NOMO-1 treated with dmso at 0.1 percent for 144 hours (cell line): Measurements from ENCODE around the gene WDR90.
"Not testable (repeated sequence)": the region's sequence is repeated elsewhere in the genome, so short reads cannot be mapped to it uniquely, and the experiment has no call there.

ENCODE experiments used
- DNase-seq: peaks from one replicate; lab custom pipeline; 2025; ENCODE audit not compliant: unreplicated experiment; lab: John Stamatoyannopoulos, UW

The WDR90 gene

DNA sequence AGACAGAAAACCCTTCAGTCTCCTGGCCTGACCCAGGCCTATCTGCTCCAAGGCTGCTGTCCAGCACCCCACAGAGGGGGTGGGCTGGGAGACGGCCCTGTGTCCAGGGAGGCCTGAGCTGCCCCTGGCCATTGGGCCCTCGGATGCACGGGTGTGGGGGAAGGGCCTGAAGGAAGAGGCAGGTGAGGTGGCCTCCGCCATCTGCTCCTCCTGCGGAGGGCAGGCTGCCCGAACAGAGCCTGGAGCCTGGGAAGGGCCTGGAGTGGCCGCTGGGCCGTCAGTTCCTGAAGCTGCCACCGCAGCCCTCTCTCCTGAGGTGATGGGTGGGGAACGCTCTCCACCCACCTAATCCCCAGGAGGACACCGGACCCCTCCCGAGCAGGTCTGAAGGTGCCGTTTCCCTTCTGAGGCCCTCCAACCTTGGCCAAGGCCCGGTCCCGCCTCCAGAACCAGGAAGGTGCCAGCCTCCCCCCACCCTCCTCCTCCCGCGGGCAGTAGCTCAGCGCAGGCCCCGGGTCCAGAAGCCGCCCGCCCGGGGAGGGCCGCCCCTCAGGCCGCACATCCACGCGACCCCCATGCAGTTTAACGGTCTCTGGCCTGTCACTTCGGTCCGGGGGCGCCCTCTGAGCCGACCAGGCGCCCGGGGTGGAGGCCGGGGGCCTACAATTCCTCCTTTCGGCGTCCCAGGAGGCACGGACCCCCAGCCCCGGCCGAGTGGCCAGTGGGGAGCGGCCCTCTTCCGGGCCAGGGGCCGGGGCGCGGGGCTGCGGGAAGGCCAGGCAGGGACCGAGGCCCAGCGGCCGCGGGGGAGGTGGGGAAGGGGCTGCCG, 55.6 kb downstream of the WDR90 start:
- DNase-seq = no peak

DNA sequence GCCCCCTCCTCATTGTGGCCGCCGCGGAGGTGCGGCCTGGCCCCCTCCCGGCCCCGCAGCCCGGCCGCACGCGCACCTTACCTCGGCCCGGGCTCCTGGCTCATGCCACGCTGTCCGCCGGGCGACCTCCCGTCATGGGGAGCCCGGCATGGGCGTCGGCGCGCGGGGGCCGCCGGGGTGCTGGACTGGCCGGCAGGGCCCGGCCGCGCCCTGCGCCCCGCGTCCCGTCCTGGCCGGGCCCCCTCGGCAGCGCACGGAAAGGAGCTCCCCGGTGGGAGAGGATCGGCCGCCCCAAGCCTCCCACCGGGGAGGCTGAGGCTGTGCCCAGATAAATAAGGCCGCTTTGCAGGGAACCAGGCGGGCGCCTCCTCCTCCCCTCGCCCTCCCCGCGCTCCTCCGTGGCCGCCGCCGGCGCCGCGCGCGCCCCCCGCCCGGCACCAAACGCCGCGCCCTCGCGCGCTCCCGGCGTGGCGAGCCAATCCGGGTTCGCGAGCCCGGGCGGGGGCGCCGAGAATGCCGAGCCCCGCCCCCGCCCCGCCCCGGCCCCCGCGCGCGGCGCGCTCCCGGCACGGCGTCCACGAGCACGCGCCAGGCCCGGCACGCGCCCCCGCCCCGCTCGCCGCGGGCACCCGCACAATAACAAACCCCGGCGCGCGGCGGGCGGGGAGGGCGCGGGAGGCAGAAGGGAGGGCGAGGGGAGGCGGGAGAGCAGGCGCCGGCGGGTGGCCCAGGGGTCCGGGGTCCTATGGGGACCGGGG, 56.4 kb downstream of the WDR90 start, which contains the start of gene FBXL16:
TSS of gene FBXL16 (minus strand) at position 371 of the 758 bp plus-strand sequence. CDS start 8,396 bp downstream, outside the sequence.
- no peak for DNase-seq

DNA sequence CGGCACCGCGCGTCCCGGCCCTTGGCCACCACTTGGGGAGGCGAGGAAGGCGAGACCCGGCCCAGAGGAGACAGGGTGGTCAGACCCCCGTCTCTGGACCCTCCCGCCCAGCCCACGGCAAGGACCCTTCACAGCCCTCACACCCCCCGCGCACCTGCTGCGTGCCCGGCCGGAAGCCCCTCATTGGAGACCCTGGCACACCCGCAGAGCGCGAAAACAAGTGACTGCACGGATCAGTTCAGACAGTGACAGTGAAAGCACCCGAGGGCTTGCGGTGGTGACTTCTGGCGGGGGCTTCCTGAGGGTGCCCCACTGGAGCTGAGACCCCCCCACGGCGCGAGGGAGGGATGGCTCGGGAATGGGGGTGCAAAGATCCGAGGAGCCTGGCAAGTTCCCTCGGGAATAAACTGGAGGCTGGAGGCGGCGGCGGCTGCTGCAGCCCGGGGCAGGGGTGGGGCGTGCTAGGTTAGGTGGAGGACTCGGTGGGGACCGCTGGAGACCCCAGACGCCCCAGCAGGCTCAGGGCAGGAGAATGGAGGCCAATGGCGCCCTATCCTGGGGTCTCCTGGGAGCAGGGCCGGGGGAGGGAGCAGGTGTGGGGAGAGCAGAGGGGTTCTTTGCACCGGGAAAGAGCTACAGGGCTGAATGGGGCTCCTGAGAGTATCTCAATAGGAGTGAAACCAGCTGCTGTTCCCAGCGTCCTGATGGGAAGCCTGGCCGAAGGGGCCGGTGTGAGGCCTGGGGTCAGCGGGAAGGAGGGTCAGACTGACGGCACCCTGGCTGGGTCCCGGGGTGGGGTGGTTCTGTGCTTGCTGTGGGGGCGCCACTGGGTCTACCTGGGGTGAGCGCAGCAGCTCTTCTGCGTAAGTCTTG, 57.3 kb downstream of the WDR90 start:
- DNase-seq = no peak

DNA sequence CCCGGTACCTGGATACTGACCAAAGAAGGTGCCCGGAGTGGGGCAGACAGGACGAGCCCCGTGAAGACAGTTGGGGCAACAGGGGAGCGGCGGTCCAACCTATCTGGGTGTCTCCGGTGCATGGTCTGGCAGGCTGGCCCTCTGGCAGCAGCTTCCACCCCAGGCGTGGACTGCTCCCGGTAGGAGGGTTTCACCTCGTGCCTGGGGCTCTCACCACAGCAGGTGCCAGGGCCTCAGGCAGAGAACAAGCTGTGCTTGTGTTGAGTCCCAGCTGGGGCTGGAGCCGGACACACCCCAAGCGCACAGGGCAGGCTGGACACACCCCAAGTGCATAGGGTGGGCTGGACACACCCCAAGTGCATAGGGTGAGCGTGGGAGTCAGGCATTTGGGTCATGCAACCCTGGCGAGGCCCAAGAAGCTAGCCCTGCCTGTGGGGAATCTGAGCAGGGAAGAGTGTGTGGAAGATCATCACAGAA, 57.9 kb downstream of the WDR90 start:
- DNase-seq = no peak

DNA sequence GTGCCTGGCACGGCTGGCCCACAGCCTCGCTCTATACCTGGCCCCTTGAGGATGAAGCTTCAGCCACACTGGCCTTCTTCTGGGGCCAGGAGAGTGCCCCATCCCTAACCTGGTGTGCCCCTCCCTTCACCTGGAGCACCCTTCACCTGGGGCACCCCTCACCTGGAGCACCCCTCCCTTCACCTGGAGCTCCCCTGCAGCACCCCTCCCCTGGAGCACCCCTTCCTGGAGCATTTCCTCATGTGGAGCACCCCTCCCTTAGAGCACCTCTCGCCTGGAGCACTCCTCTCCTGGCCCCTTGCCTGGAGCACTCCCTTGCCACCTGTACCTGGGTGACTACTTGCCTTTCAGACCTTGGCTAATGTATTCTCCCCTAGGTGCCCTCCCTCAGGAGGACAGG, 58.9 kb downstream of the WDR90 start:
- no peak for DNase-seq

DNA sequence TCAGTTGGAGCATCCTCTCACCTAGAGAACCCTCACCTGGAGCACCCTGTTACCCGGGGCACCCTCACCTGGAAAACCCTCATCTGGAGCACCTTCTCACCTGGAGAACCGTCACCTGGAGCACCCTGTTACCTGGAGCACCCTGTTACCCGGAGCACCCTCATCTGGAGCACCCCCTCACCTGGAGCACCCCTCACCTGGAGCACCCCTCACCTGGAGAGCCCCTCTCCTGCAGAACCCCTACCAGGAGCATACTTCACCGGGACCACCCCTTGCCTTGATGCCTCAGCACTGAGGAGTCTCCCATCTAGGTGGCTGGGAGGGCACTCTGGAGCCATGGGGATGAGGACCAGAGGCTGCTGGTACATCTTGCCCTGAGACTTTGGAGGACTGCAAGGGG, 59.8 kb downstream of the WDR90 start:
- no peak for DNase-seq

DNA sequence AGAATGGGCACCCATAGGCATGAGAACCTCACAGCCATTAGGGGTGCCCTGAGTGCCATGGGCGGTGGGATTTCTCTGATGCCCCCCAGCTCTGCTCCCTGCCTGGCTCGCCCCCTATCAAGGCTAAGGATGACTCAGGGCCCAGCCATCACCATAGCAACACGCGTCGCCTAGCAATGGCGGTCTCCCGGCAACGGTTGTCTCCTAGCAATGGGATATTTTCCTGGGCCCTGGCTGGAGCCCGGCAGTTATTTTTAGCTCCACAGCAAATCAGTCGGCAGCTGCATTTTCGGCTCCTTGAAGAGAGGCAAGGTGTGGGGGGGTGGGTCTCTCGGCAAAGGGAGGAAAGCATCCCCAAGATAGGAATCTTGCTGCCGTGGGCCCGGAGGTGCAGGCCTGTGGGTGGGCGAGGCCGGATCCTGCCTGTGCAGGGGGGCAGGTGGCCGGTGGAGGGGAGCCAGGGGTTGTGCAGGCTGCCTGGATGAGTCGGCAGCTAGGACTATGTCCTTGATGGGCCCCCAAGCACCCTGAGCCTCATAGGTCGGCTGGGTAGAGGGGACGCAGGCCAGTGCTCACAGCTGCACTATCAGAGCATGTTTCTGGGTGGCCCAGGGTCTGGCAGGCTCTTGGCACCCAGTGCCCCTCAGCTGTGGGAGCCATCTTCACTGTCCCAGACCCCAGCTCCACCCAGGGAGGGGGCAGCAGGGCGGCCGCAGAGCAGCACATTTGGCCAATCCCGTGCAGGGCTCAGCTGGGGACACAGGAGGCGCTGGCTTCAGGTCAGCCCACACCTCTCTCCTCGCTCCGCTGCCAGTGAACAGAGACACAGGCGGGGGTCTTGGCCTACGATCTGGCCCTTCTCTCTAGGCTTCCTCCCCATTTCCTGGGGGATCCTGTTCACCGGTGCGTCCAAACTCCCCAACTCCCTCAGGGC, 60.7 kb downstream of the WDR90 start:
- no peak for DNase-seq

DNA sequence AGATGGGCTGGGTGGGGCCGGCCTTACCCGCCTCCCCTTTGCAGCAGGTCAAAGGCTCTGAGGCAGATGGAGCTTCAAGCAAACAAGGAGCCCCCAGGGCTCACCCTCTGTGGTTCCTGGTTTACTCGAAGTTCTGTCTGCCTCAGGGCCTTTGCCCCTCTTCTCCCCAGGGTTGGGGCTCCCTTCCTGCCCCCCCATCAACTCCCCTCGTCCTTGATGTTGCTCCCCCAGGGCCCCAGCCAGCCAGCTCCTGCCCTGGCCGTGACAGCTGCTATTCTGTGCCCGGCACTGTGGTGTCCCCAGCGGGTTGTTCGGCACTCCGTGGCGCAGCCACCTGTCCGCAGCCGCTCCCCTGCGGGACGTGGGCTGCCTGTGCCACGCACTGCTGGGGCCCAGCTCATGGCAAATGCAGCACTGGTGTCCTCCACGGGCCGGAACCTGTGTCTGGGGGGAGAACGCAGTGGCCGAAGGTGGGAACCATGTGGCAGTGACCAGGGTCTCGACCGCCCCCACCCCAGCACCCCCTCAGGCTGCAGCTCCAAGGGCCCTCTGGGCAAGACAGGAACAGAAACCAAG, 61.4 kb downstream of the WDR90 start:
- no peak for DNase-seq

DNA sequence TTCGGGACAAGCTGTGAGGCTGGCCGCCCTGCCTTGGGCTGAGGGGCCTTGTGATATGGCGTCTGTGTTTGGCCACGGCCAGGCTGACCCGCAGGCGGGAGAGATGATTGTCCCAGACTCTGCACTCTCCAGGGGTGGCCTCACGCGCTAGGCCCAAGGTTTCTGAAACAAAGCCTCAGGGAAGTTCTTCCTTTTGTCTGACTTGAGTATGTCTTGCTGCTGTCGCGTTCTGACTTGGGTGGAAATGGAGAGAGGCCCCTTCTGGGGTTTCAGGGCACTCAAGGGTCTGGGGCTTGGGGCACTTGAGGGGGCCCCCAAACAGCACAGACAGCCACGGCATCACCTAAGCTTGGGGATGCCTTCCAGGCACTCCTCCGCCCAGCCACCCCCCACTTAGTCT, 61.9 kb downstream of the WDR90 start:
- DNase-seq = no peak

DNA sequence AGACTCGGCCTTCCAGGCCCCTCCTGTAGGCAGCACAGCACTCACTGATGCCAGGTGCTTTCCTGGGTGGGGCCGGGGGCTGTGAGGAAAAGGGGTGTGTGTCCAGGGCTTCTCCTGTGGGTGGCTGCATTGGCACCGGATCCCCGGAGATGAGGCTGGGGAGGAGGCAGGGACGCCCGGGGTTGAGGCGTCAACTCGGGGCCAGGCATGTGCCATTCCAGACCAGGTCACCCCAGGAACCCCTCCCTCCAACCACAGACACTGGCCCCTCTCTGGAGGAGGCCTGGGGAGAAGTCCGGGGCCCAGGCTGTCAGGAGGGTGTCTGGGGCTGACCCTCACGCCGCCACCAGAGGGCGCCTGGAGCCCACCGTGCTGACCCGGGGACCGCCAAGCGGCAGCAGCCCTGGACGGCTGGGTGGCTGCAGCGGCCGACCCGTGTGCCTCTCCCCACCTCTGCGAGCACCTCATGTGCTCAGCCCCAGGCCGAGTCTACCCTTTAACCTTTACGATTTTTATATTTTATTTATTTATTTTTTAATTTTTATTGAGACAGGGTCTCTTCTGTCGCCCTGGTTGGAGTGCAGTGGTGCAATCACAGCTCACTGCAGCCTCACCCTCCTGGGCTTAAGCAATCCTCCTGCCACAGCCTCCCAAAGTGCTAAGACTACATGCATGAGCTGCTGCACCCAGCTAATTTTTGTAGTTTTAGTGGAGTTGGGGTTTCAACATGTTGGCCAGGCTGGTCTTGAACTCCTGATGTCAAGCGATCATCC, 62.6 kb downstream of the WDR90 start:
- DNase-seq = peak; percentile 70

DNA sequence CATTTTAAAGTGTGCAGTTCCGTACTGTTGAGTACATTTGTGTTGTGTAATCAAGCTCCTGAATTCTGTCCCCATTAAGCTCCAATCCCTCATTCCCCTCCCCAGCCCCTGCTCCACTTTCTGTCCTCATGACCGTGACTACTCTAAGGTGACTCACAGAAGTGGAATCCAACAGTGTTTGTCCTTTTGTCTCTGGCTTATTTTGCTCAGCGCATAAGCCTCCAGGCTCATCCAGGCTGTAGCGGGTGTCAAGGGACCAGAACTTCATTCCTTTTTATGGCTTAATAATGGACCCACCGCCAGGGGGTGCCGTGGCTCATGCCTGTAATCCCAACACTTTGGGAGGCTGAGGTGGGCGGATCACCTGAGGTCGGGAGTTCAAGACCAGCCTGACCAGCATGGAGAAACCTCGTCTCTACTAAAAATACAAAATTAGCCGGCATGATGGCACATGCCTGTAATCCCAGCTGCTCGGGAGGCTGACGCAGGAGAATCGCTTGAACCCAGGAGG, 63.6 kb downstream of the WDR90 start:
- not testable (repeated sequence) for DNase-seq

DNA sequence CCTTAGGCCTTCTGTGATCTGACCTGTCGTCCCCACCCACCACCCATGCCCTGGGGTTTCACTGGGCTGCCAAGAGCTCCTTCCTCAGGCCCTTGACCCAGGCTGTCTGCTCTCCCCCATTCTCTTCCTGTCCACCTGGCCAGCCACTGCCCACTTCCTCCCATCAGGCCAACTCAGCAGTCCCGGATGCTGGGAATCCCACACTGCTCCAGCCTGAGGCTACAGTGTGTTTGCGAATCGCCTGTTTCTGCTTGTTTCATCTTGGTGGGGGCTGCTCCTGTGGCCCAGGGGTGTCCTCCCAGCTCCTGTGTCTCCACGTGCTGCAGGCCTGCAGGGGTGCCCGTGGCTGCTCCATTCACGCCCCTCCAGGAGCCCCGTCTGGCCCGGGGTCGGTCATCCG, 64.9 kb downstream of the WDR90 start:
- no peak for DNase-seq

DNA sequence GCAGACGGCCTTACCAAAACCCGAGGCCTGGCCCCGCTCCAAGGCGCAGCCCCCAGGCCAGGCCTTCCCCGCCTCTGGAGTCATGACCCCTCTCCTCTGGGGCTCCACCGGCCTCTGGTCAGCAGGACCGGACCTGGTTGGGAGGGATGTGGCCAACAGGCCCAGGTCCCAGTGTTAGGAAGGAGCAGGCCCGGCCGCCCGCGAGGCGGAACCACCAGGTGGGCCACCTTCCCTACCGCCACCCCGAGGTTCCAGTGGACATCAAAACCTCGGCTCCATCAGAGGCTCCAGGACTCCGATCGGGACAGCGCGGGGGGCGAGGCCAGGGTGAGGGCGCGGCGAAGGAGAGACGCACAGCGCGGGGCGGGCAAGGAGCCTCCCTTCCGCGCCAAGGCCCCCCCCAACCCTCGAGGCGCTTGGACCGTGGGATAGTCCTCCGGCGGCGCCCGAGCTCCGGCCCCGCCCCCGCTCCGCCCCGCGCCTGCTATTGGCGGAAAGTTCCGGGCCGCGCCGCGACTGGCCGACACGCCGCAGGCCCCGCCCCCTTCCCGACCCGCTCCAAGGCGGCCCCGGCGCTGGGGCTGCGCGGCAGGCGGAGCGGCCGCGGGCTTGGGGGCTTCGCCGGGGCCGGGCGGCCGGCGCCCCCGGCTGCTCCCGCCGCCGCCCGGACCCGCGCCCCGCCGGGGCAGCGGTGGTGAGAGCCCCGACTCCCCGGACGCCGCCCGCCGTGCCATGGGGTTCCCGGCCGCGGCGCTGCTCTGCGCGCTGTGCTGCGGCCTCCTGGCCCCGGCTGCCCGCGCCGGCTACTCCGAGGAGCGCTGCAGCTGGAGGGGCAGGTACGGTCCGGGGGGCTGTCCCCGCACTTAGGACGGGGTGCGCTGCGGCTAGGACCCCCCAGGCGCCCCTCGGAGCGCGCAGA, 65.7 kb downstream of the WDR90 start, which contains the start of gene METRN:
TSS of gene METRN (plus strand) at position 561 of the 919 bp plus-strand sequence. CDS start at position 733, 172 bp downstream.
- DNase-seq = peak; percentile 79

DNA sequence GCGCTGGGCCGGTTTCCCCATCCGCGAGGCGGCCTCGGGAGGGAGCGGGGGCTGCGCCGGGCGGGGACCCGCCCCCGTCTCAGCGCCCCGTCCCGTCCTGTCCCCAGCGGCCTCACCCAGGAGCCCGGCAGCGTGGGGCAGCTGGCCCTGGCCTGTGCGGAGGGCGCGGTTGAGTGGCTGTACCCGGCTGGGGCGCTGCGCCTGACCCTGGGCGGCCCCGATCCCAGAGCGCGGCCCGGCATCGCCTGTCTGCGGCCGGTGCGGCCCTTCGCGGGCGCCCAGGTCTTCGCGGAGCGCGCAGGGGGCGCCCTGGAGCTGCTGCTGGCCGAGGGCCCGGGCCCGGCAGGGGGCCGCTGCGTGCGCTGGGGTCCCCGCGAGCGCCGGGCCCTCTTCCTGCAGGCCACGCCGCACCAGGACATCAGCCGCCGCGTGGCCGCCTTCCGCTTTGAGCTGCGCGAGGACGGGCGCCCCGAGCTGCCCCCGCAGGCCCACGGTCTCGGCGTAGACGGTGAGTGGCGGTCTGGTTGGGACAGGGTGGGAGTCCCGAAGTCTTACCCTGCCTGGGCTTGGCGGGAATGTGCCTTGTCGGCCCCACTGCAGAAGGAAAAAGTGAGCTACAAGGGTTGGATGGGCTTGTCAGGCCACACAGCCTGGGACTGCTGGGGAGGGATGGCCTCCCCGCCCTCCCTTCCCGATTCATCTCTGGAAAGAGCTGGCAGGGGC, 66.5 kb downstream of the WDR90 start:
- DNase-seq = no peak

DNA sequence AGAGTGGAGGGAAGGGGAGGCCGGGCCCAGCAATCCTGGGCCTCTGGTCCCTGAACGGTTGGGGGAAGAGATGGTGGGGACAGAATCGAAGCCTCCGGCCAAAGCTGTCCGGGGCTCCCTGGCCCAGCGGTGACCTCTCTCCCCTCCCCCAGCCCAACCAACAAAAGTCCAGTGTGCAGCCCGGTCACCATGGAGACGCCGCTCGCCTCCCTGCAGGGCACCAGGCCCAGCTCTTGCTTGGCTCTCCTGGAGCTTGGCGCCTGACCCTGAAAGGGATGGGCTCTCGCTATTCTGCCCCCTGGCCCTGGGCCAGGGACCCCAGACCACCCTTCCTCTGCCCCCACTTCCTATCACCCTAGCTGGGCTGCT, 67.0 kb downstream of the WDR90 start:
- no peak for DNase-seq

DNA sequence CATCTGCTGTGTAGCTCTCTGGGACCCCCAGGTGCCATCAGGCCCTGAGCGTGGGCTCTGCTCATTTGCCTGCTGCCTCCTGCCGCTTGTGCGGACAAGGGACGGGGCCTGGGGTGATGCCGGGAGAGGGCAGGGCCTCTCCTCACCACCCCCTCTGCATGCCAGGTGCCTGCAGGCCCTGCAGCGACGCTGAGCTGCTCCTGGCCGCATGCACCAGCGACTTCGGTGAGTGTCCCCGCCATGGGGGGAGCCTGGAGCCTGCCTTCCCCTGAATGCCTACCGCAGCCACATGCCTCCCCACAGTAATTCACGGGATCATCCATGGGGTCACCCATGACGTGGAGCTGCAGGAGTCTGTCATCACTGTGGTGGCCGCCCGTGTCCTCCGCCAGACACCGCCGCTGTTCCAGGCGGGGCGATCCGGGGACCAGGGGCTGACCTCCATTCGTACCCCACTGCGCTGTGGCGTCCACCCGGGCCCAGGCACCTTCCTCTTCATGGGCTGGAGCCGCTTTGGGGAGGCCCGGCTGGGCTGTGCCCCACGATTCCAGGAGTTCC, 67.7 kb downstream of the WDR90 start:
- no peak for DNase-seq
